ENCODE data around the gene UFL1. TPM values are rescaled to one million over a fixed set of nuclear protein-coding genes. Genes with fewer than 3 reads are reported as not detected.

UFL1 gene
- total and polyA plus RNA-seq, 2 of the 8 experiments (the other 6 are each of a cell fraction or from before 2014, with no cell fraction given) = 2.2 to 10.2 TPM

DNA sequence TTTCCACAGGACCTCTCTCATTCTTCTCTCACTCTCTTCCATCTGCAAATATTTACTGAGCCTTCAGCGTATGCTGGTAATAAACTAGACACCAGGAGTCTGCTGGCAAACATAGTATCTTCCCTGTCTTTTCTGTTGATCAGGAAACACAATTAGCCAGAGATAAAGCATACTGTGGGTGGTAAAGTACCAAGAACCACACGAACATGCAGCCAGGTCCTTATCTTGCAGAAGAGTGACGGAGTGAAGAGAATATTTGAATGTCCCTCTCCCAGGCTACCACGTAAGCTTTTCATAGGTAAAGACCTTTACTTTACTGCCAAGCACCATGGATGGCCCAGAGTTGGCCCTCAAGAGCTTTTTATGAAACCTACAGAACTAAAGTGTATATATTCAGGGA is 54.6 kb downstream of the UFL1 start:
- Histone ChIP-seq H3K4me1 (replicated peaks in 1 of 4; ENCODE audit: control insufficient read depth in 3 of 4, insufficient read depth in 4 of 4, low read length in 3 of 4) (no peaks in the 10 kb centered on the region), H3K4ac (replicated peaks; ENCODE audit: insufficient read length, low read depth, low read length) (no peak overlapping the region), H3K18ac (ENCODE audit: extremely low read depth, low read length) (no peak overlapping the region), H3K14ac (ENCODE audit: insufficient read length) (no peak overlapping the region), H3K27me3 (replicated peaks in 1 of 4; ENCODE audit: control insufficient read depth in 3 of 4, extremely low read depth in 1 of 4, insufficient read depth in 3 of 4, low read length in 3 of 4) (no peaks in the 10 kb centered on the region), H4K8ac (ENCODE audit: extremely low read depth, insufficient read depth, low read length) (no peak overlapping the region), H4K5ac (ENCODE audit: insufficient read length, low read depth, low read length) (no peak overlapping the region), H3K79me1 (ENCODE audit: low read depth, low read length) (no peaks in the 10 kb centered on the region), H3K4me3 (ENCODE audit: extremely low read depth in 1 of 4, insufficient read depth in 2 of 4, low read depth in 3 of 4, low read length in 4 of 4) (no peak overlapping the region), H2BK12ac (ENCODE audit: low read depth, low read length) (no peak overlapping the region), H3K79me2 (ENCODE audit: control insufficient read depth in 1 of 2, insufficient read depth in 2 of 2, low read length in 2 of 2) (no peaks in the 10 kb centered on the region), H3K23me2 (ENCODE audit: low read depth, low read length) (no peaks in the 10 kb centered on the region; the same call in 1 of the 2 replicates), H2AK5ac (ENCODE audit: low read depth, low read length) (no peak overlapping the region), H4K91ac (replicated peaks; ENCODE audit: insufficient read length, low read length) (no peak overlapping the region), H3K9me3 (ENCODE audit: insufficient read depth in 2 of 2, low read depth in 1 of 2, low read length in 1 of 2) (no peaks in the 10 kb centered on the region), H2BK5ac (ENCODE audit: low read depth, low read length) (no peak overlapping the region), H2BK15ac (ENCODE audit: low read length) (no peak overlapping the region), H3K36me3 (ENCODE audit: control insufficient read depth in 2 of 4, insufficient read depth in 4 of 4, low read length in 3 of 4) (no peaks in the 10 kb centered on the region), H2AFZ (ENCODE audit: low read length) (0 out of 2 replicates have a peak overlapping the region, but pooled peaks have one; percentile 43), H3K27ac (ENCODE audit: low read depth, low read length) (no peak overlapping the region), H3K56ac (replicated peaks; ENCODE audit: insufficient read length, low read depth, low read length) (no peak overlapping the region), H2BK20ac (ENCODE audit: low read length) (no peak overlapping the region), H3K4me2 (ENCODE audit: insufficient read depth in 1 of 2, low read depth in 2 of 2, low read length in 2 of 2) (no peak overlapping the region), H3K9ac (replicated peaks in 1 of 4; ENCODE audit: extremely low read depth in 1 of 4, low read depth in 3 of 4, low read length in 3 of 4) (no peak overlapping the region), H2BK120ac (replicated peaks; ENCODE audit: low read depth, low read length) (no peak overlapping the region), H4K20me1 (replicated peaks in 1 of 2; ENCODE audit: control insufficient read depth in 1 of 2, insufficient read depth in 2 of 2, low read length in 2 of 2) (no peaks in the 10 kb centered on the region), H3K23ac (ENCODE audit: insufficient read length) (no peak overlapping the region)
- DNase-seq (ENCODE audit: low read depth in 1 of 2, low spot score in 2 of 2) = no peak
- no peak for TF ChIP-seq GTF2F1 (IDR thresholded peaks at IDR 0.05; ENCODE audit: borderline replicate concordance, low read depth, low read length)
- no peak for TF ChIP-seq BACH1 (IDR thresholded peaks at IDR 0.05; ENCODE audit: low read length)
- TF ChIP-seq CHD2 (IDR thresholded peaks at IDR 0.05; ENCODE audit: low read length) = no peak
- no peak for TF ChIP-seq EZH2 (IDR thresholded peaks at IDR 0.05; ENCODE audit: low read depth, low read length, severe bottlenecking)
- ChIA-PET POLR2A (ENCODE audit: partially characterized antibody) (no interaction called here), CTCF (ENCODE audit: partially characterized antibody) (interaction anchor here (0.8 kb wide), 1 partner anchor 32 kb away, joined by 7 read pairs; no protein-coding TSS in a partner anchor)
- WGBS, 2 experiments (ENCODE audit: extremely low coverage in 1 of 2, insufficient coverage in 1 of 2, insufficient read length in 1 of 2, insufficient replicate concordance in 2 of 2, low coverage in 1 of 2, low lambda C conversion rate in 2 of 2, missing lambda C conversion rate in 1 of 2) = 85% methylated on average over 4 of the region's 4 CpGs; no CpG with 5 or more reads in 1 of the 2 experiments
- no peak for FAIRE-seq

All from H1 (cell line).